Neural cell (in vitro differentiated cells): ENCODE results near the gene LEF1.

ENCODE experiments used
- CTCF ChIP-seq: fragments of 450-650 bp; IDR thresholded peaks from 2 replicates; pipeline ENCODE4 v1.5.1; 2014; ENCODE audit warnings: antibody characterized with exemption, mild to moderate bottlenecking, moderate library complexity; ENCODE audit not compliant: poor library complexity, severe bottlenecking
- EZH2 ChIP-seq: fragments of 200-600, 300-800 bp; shearing (Covaris generic), sonication (generic); IDR thresholded peaks from 2 replicates; pipeline ENCODE4 v1.6.1; 2014; ENCODE audit warnings: antibody characterized with exemption, low read length, borderline replicate concordance, mild to moderate bottlenecking; ENCODE audit not compliant: insufficient read depth, poor library complexity, severe bottlenecking
- POLR2AphosphoS5 ChIP-seq: IDR thresholded peaks from 2 replicates; pipeline ENCODE4 v1.6.1; 2012
- RAD21 ChIP-seq: fragments of 450-650 bp; conservative IDR thresholded peaks from 2 replicates; pipeline ENCODE4 v1.6.1; 2014; ENCODE audit warnings: antibody characterized with exemption, mild to moderate bottlenecking, moderate library complexity
- TAF1 ChIP-seq: IDR thresholded peaks from 2 replicates; pipeline ENCODE4 v1.6.1; 2012; ENCODE audit warnings: low read depth

- TF ChIP-seq RAD21 (no peak), CTCF (no peak), POLR2AphosphoS5 (no peak), EZH2 (no peak), TAF1 (no peak)
Measured at GRCh38 chr4:108193886-108194672, 25.3 kb upstream of the LEF1 start.
